ENCODE data around the gene SZRD1.

Gene SZRD1

GRCh38 chr1:16380868-16381267 lies 13.8 kb downstream of the SZRD1 start:
- no peak overlapping the region for H3K4me3 ChIP-seq (ENCODE audit: low read depth, low read length)
- no peak for TF ChIP-seq CTCF (IDR thresholded peaks at IDR 0.05; ENCODE audit: low read depth, low read length)
- no peaks in the 10 kb centered on the region for H3K9me3 ChIP-seq
- H3K36me3 ChIP-seq = no peaks in the 10 kb centered on the region
- H3K4me1 ChIP-seq = no peaks in the 10 kb centered on the region
- DNase-seq = no peak
- no peaks in the 10 kb centered on the region for H3K27me3 ChIP-seq

GRCh38 chr1:16383888-16384287 lies 16.8 kb downstream of the SZRD1 start:
- DNase-seq = no peak
- no peaks in the 10 kb centered on the region for H3K27me3 ChIP-seq
- H3K9me3 ChIP-seq = no peaks in the 10 kb centered on the region
- H3K4me3 ChIP-seq (ENCODE audit: low read depth, low read length) = no peak overlapping the region
- no peak for TF ChIP-seq CTCF (IDR thresholded peaks at IDR 0.05; ENCODE audit: low read depth, low read length)
- no peaks in the 10 kb centered on the region for H3K4me1 ChIP-seq
- no peaks in the 10 kb centered on the region for H3K36me3 ChIP-seq

GRCh38 chr1:16385659-16386453 lies 18.8 kb downstream of the SZRD1 start:
- TF ChIP-seq CTCF (IDR thresholded peaks at IDR 0.05; ENCODE audit: low read depth, low read length) = no peak
- no peaks in the 10 kb centered on the region for H3K4me1 ChIP-seq
- DNase-seq = no peak
- no peaks in the 10 kb centered on the region for H3K27me3 ChIP-seq
- H3K9me3 ChIP-seq = no peaks in the 10 kb centered on the region
- no peak overlapping the region for H3K4me3 ChIP-seq (ENCODE audit: low read depth, low read length)
- no peaks in the 10 kb centered on the region for H3K36me3 ChIP-seq

- Histone ChIP-seq H3K27me3 (no peaks in the 10 kb centered on the region), H3K4me3 (ENCODE audit: low read depth, low read length) (no peak overlapping the region), H3K36me3 (no peaks in the 10 kb centered on the region), H3K9me3 (no peaks in the 10 kb centered on the region), H3K4me1 (no peaks in the 10 kb centered on the region)
- DNase-seq = no peak
- no peak for TF ChIP-seq CTCF (IDR thresholded peaks at IDR 0.05; ENCODE audit: low read depth, low read length)
Observed at GRCh38 chr1:16386454-16387113, 19.5 kb downstream of the SZRD1 start.

- Histone ChIP-seq H3K27me3 (no peaks in the 10 kb centered on the region), H3K4me3 (ENCODE audit: low read depth, low read length) (no peak overlapping the region), H3K4me1 (no peaks in the 10 kb centered on the region), H3K9me3 (no peaks in the 10 kb centered on the region), H3K36me3 (no peaks in the 10 kb centered on the region)
- no peak for DNase-seq
- no peak for TF ChIP-seq CTCF (IDR thresholded peaks at IDR 0.05; ENCODE audit: low read depth, low read length)
Observed at GRCh38 chr1:16387201-16388188, 20.5 kb downstream of the SZRD1 start.

Data from BE2C (cell line).